Calu3 (cell line): ENCODE data around the gene TJP3. TPM values are rescaled to one million over a fixed set of nuclear protein-coding genes. Genes with fewer than 3 reads are reported as not detected.
"Not testable (repeated sequence)": the region's sequence is repeated elsewhere in the genome, so short reads cannot be mapped to it uniquely, and the experiment has no call there.

ENCODE experiments used
- BruUV-seq: library from RNA; stranded (reverse); fragments of 400-500 nt; replicated peaks from 2 replicates; lab custom pipeline; 2021; lab: Mats Ljungman, UMichigan
- CTCF ChIA-PET: fragments of 300-600 bp; sonication (Branson Sonifier 250); formaldehyde crosslinking; loops from one replicate; lab custom pipeline; 2022; ENCODE audit warnings: antibody characterized with exemption; lab: Charles Lee
- DNase-seq: peaks from one replicate; pipeline ENCODE4 v3.0.0; 2022
- H3K27ac Mint-ChIP-seq: one replicate; pipeline ENCODE4 v1.8.0; 2022; ENCODE audit warnings: mixed read lengths; ENCODE audit not compliant: unreplicated experiment
- H3K27me3 Mint-ChIP-seq: one replicate; pipeline ENCODE4 v1.8.0; 2022; ENCODE audit warnings: mixed read lengths; ENCODE audit not compliant: unreplicated experiment
- H3K36me3 Mint-ChIP-seq: one replicate; pipeline ENCODE4 v1.8.0; 2022; ENCODE audit warnings: mild to moderate bottlenecking, moderate library complexity, mixed read lengths; ENCODE audit not compliant: insufficient read depth, unreplicated experiment
- H3K4me1 Mint-ChIP-seq: one replicate; pipeline ENCODE4 v1.8.0; 2022; ENCODE audit warnings: mild to moderate bottlenecking, low read depth, mixed read lengths; ENCODE audit not compliant: unreplicated experiment
- H3K4me3 Mint-ChIP-seq: one replicate; pipeline ENCODE4 v1.8.0; 2022; ENCODE audit warnings: mild to moderate bottlenecking, low read depth, moderate library complexity, mixed read lengths; ENCODE audit not compliant: unreplicated experiment
- H3K9me3 Mint-ChIP-seq: one replicate; pipeline ENCODE4 v1.8.0; 2022; ENCODE audit warnings: low read depth, mixed read lengths; ENCODE audit not compliant: unreplicated experiment
- CTCF ChIP-seq: fragments of 200-600 bp; IDR thresholded peaks from one replicate; pipeline ENCODE4 v1.8.0; 2022; ENCODE audit warnings: antibody characterized with exemption; ENCODE audit not compliant: unreplicated experiment
- intact Hi-C: fragments of 100-400 bp; cut with micrococcal nuclease; formaldehyde crosslinking; loops from one replicate; pipeline ENCODE4 v1.10.0; 2022; ENCODE audit not compliant: unreplicated experiment
- total RNA-seq: library from RNA; stranded (reverse); gene quantifications from 2 replicates; pipeline ENCODE4 v1.2.3, GENCODE V29; 2022

TJP3 gene
- total RNA-seq, 1 experiment from 2014 or later = 84.8 TPM

DNA sequence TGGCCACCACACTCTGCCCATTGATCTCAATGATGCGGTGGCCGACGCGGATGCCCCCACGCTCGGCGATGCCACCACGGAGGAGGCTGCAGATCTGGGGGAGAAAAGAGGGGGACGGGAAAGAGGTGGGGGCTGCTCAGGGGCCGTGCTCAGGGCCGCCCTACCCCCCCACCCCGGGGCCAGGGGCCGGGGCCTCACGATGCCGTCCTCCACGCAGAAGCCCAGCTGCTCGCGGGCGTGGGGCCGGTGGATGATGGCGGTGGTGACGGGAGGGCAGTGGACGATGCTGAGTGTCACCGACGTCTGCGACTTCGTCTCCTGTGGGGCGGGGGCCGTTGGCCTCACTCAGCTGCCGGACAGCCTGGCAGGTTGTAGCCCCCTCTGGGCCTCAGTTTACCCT is 43.1 kb downstream of the TJP3 start:
- intact Hi-C loops = no loop called here
- CTCF ChIA-PET = no interaction called here
- H3K4me3 Mint-ChIP-seq = no peak overlapping the region
- no TSS peak for BruUV-seq
- no peak for TF ChIP-seq CTCF
- no peak overlapping the region for H3K27ac Mint-ChIP-seq
- DNase-seq = no peak
- no peaks in the 10 kb centered on the region for H3K4me1 Mint-ChIP-seq
- H3K36me3 Mint-ChIP-seq = peaks cover 53% of the 10 kb centered on the region
- H3K27me3 Mint-ChIP-seq = no peaks in the 10 kb centered on the region
- H3K9me3 Mint-ChIP-seq = no peaks in the 10 kb centered on the region

DNA sequence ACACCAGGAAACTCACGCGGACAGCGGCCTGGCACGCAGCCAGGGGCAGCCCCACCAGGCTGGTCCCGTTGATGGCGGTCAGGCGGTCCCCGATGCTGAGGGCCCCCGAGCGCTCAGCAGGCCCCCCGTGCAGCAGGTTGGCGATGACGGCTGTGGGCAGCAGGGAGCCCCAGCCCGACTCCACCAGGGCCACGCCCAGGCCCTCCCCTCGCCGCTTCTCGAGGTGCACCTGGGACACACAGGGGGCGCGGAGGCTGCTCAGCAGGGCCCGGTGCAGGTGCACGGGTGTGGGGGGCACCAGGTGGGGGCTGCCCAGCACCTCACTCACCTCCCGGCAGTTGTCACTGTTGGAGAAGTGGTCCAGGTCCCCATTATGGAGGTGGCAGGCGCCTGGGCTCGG is 44.3 kb downstream of the TJP3 start:
- H3K27me3 Mint-ChIP-seq = no peaks in the 10 kb centered on the region
- H3K9me3 Mint-ChIP-seq = no peaks in the 10 kb centered on the region
- no peak for DNase-seq
- H3K4me3 Mint-ChIP-seq = no peak overlapping the region
- intact Hi-C loops = no loop called here
- CTCF ChIA-PET = no interaction called here
- peaks cover 42% of the 10 kb centered on the region for H3K36me3 Mint-ChIP-seq
- BruUV-seq = no TSS peak
- no peak for TF ChIP-seq CTCF
- H3K4me1 Mint-ChIP-seq = no peaks in the 10 kb centered on the region
- no peak overlapping the region for H3K27ac Mint-ChIP-seq

- H3K36me3 Mint-ChIP-seq = peaks cover 34% of the 10 kb centered on the region
- H3K9me3 Mint-ChIP-seq = no peaks in the 10 kb centered on the region
- CTCF ChIA-PET = interaction anchor here (1.0 kb wide), 1 partner anchor 95 kb away, joined by 3 read pairs; no protein-coding TSS in a partner anchor
- intact Hi-C loops = no loop called here
- no peak overlapping the region for H3K4me3 Mint-ChIP-seq
- no peaks in the 10 kb centered on the region for H3K4me1 Mint-ChIP-seq
- no peak for DNase-seq
- no peak for TF ChIP-seq CTCF
- H3K27ac Mint-ChIP-seq = no peak overlapping the region
- H3K27me3 Mint-ChIP-seq = no peaks in the 10 kb centered on the region
- BruUV-seq = no TSS peak
Observed at GRCh38 chr19:3753631-3754410, 45.6 kb downstream of the TJP3 start.

GRCh38 chr19:3757705-3758104 is 49.5 kb downstream of the TJP3 start:
- BruUV-seq, H3K27me3 Mint-ChIP-seq, DNase-seq, H3K4me3 Mint-ChIP-seq, intact Hi-C loops, H3K4me1 Mint-ChIP-seq, CTCF ChIA-PET, H3K9me3 Mint-ChIP-seq, H3K27ac Mint-ChIP-seq: not testable (repeated sequence)
- peaks cover 31% of the 10 kb centered on the region for H3K36me3 Mint-ChIP-seq

- H3K4me3 Mint-ChIP-seq, BruUV-seq, intact Hi-C loops, DNase-seq, H3K4me1 Mint-ChIP-seq, H3K27me3 Mint-ChIP-seq, H3K9me3 Mint-ChIP-seq, H3K27ac Mint-ChIP-seq: not testable (repeated sequence)
- CTCF ChIA-PET = interaction anchor here (0.6 kb wide), 1 partner anchor 68 kb away, joined by 3 read pairs; no protein-coding TSS in a partner anchor
- peaks cover 34% of the 10 kb centered on the region for H3K36me3 Mint-ChIP-seq
Observed at GRCh38 chr19:3758297-3758696, 50.1 kb downstream of the TJP3 start.
